Cardiac fibroblast (primary cell): Measurements from ENCODE around the gene ITGA3.

Experiments
- DNase-seq, 2 donors: peaks; one replicate each; pipeline versions ENCODE4 v3.0.0 to v3.0.0-alpha.2; 2010; ENCODE audit warnings: low read depth in 2 of 2
- H3K4me3 ChIP-seq, 2 donors: replicated peaks in 1 of 2; 1 replicate in 1 of 2; 2 replicates in 1 of 2; pipeline ENCODE4 v1.5.1; 2011; ENCODE audit warnings: low read depth in 2 of 2, low read length in 2 of 2, mild to moderate bottlenecking in 2 of 2, moderate library complexity in 1 of 2
- TF ChIP-seq, protein P1 (sequence below): IDR thresholded peaks from one replicate; pipeline ENCODE4 v1.5.1; 2011; ENCODE audit warnings: low read depth, mild to moderate bottlenecking, low read length, inconsistent platforms

Gene ITGA3

DNA sequence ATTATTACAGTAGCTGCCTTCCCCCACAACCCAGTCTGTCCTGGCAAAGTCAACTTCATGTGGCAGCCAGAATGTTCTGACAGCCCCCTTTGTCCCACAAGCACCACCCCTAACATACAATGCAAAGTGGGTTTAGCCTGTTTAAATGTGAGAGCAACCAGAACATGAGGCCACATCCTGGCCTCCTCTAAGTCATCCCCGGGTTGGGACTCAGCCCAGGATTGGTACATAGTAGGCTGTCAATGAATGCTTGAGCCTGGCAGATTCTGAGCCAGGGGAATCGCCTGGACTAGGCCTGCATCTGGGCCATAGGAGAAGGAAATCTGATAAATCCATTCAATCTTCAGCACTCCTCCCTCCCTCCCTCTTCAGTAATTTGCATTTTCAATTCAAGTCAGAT, 4.3 kb upstream of the ITGA3 start:
- TF ChIP-seq, protein P1, sequence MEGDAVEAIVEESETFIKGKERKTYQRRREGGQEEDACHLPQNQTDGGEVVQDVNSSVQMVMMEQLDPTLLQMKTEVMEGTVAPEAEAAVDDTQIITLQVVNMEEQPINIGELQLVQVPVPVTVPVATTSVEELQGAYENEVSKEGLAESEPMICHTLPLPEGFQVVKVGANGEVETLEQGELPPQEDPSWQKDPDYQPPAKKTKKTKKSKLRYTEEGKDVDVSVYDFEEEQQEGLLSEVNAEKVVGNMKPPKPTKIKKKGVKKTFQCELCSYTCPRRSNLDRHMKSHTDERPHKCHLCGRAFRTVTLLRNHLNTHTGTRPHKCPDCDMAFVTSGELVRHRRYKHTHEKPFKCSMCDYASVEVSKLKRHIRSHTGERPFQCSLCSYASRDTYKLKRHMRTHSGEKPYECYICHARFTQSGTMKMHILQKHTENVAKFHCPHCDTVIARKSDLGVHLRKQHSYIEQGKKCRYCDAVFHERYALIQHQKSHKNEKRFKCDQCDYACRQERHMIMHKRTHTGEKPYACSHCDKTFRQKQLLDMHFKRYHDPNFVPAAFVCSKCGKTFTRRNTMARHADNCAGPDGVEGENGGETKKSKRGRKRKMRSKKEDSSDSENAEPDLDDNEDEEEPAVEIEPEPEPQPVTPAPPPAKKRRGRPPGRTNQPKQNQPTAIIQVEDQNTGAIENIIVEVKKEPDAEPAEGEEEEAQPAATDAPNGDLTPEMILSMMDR = no peak
- H3K4me3 ChIP-seq = no peak overlapping the region
- DNase-seq = peak; percentile 38 to 54

DNA sequence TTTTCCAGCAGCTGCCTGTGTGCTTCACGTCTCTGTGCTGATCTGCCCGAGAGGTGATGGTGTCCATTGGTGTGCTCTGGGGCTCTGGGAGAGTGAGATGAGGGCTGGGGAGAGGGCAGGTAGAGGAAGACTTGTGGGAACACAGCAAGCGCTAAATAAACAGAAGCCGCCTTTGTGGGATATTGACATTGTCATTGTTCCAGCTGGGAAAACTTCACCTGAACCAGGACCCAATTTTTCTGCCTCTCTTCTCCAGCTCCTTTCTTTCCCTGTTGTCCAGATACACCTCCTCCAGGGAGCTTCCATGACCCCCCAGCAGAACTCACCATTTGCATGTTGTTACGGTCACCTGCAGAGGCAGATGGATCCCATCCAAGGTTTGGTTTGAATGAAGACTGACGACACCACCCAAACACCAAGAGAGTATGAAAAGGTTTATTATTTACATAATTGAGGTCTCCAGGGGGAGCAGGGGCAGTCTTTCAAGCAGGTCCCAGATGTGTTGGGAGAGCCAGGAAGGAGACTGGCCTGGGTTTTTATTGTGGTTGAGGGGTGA, 3.6 kb upstream of the ITGA3 start:
- DNase-seq = no peak
- TF ChIP-seq, protein P1 = no peak
- no peak overlapping the region for H3K4me3 ChIP-seq

DNA sequence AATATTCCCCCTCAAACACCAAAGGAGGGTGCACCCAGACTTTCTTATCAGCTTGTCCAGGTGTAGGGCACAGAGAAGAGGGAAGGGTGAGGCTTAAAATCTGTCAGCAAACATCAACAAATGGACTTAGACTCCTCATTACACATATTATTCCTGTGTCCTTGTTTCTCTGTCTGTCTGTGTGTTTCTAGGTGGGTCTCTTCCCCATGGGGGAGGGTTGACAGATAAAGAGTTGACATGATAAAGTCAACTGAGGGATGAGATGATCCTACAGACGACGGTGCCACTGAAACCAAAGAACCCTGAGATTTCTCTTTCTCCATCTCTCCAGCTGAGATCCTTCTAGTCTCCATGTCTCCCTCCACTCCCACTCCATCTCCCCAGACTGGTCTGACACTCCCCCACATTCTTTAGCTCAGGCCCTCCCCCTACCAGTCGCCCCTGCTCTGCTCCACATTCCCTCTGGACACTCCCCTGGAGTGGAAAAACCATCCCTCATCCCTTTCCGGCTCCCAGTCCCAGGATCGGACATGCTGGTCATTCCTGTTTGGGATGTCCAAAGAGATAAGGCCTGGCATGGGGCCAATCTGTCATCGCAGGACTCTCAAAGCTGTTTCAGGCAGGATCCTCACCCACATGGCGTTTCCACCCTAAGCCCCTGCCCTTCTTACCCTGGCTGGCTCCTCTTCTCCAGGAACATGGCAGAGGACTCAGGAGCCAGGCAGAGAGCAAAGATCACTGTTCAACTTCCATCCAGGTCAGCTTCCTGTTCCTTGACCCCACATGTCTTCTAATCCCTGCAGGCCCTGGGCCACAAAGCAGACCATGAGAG, 2.9 kb upstream of the ITGA3 start:
- H3K4me3 ChIP-seq = no peak overlapping the region
- TF ChIP-seq, protein P1 = no peak
- DNase-seq = peak in 1 of 2 donors; percentile 88

DNA sequence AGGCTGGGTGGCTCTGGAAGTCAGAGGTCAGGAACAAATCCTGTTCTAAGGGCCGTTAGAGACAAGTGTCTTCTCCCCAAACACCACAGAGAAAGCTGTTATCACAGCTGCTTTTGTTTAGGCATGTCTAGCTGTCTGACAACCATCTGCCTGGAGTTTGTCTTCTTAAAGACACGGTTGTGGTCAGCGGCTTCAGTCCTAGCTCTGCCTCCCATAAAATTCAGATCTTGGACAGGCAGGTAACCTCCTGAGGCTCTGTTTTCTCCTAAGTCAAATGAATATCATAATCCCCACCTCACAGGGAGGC, 2.3 kb upstream of the ITGA3 start:
- TF ChIP-seq, protein P1 = no peak
- DNase-seq = no peak
- H3K4me3 ChIP-seq = no peak overlapping the region

DNA sequence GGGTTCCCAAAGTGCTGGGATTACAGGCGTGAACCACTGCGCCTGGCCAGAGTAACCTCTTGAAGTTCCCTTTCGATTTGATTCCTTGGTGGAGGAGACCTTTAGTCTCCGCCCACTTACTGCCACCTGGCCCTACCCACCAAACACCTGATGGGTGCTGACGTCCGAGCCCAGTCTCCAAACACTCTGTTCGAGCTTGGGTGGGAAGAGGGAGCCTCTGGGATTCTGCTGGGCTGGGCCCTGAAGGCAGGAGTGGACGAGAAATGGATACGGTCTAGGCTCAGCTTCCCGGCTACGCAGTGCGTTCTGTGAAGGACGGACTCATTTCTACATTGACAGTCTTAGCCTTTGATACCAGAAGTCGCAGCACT, 870 bp upstream of the ITGA3 start:
- TF ChIP-seq, protein P1 = no peak
- DNase-seq = no peak
- peak overlapping the region; percentile 77 to 83 for H3K4me3 ChIP-seq

DNA sequence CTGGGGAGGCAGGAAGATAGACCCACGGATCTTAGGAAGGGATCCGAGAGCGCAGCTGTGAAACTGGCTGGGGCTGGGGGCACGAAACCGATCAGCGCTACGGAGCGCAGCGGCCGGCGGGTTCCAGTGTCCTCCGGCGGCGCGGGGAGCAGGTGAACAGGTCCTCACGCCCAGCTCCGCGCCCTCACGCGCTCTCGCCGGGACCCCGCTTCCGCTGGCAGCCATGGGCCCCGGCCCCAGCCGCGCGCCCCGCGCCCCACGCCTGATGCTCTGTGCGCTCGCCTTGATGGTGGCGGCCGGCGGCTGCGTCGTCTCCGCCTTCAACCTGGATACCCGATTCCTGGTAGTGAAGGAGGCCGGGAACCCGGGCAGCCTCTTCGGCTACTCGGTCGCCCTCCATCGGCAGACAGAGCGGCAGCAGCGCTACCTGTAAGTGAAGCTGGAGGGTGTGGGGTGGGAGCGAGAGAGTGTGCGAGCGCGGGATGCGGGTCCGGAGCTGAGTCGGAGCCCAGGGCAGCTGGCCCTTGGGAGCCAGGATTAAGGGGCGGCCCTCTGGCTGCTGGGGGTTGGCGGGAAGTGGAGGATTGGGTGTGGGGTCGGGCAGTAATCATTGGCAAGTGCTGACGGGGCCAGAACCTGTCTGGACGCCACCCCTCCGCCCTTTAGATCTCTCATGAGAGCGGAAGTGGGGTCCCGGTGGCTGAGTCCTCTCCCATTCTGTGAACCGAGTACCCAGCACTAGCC, 479 bp downstream of the ITGA3 start:
- peak; percentile 66 to 68 for DNase-seq
- TF ChIP-seq, protein P1 = peak; percentile 61
- H3K4me3 ChIP-seq = peak overlapping the region; percentile 77 to 83
